Measurements from ENCODE around the gene CYS1. TPM values are rescaled to one million over a fixed set of nuclear protein-coding genes. Genes with fewer than 3 reads are reported as not detected.

CYS1 gene
- total and polyA plus RNA-seq, 2 donors (not counting 3 experiments of a cell fraction or from before 2014, with no cell fraction given), result not detected

DNA sequence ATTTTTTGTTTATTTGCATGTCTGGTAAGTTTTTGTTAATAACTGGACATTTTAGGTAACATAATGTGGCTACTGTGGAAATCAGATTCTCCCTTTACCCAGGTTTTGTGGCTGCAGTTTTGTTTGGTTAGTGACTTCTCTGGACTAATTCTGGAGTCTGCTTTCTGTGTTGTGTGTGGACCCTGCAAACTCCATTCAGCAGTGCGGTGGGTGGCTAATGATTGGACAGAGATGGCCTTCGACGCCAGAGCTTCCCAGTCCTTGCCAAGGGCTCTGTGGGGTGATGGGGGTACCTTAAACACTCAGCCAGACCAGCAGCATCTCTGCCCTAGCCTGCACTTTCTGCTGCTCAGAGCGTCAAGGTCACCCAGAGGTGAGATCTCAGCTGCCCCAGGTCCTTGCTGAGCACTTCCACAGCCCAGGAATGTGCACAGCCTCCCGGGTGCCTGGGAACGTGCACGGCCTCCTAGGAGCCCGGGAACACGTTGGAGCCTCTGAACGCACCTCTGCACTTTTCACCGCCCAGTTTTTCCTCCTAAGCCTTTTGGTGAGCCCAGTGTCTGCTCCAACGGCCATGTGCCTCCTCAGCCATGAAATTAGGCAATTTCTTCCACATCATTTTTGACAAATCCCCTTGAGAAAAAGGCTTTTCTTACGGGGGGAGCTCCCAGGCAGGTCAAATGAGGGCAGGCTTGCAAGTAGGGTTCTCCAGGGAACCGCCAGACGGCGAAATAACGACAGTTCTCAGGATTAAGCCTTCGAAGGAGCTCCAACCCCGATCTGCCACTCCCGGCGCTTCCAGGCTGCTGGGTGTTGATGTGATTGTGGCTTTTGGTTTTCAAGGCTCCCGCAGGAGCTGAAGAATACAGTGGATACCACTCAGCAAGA is 72.0 kb downstream of the CYS1 start:
- no peaks in the 10 kb centered on the region for H3K36me3 ChIP-seq (ENCODE audit: control insufficient read depth in 2 of 2, extremely low read depth in 1 of 2, insufficient read depth in 2 of 2, low read length in 2 of 2)
- CTCF ChIA-PET, result interaction anchor here (0.6 to 5.7 kb wide), 6 partner anchors 17 to 195 kb away, joined by 3 to 53 read pairs (median 3); no protein-coding TSS in a partner anchor
- DNase-seq (ENCODE audit: low read depth, low spot score) (no peak), FAIRE-seq (no peak)
- no peak overlapping the region for H3K9ac ChIP-seq (replicated peaks; ENCODE audit: extremely low read depth, insufficient read depth, low read length)
- no peak overlapping the region for H2AFZ ChIP-seq (ENCODE audit: low read depth, low read length)
- H3K4me3 ChIP-seq (replicated peaks in 1 of 3; ENCODE audit: insufficient read depth in 1 of 3, low read depth in 1 of 3, low read length in 3 of 3), result no peak overlapping the region
- no peaks in the 10 kb centered on the region for H3K4me1 ChIP-seq (ENCODE audit: control insufficient read depth, extremely low read depth, insufficient read depth, low read length)
- no TSS peak for BruUV-seq (replicated peaks)
- H3K9me1 ChIP-seq (replicated peaks; ENCODE audit: control insufficient read depth, extremely low read depth, insufficient read depth, low read length), result no peaks in the 10 kb centered on the region
- no peaks in the 10 kb centered on the region for H3K9me3 ChIP-seq (replicated peaks; ENCODE audit: control insufficient read depth, insufficient read depth, low read length)
- intact Hi-C loops (cut with micrococcal nuclease), result no loop called here
- dilution Hi-C loops (cut with MboI; ENCODE audit: extremely low pct_ligation_motif_present, low sequenced_read_pairs), result no loop called here
- no peak overlapping the region for H3K4me2 ChIP-seq (ENCODE audit: insufficient read depth, low read length)
- no peak for TF ChIP-seq MAX (IDR thresholded peaks at IDR 0.05; ENCODE audit: insufficient read depth, insufficient read length)
- TF ChIP-seq MYC (IDR thresholded peaks at IDR 0.05; ENCODE audit: low read depth, low read length), result no peak
- no peak for TF ChIP-seq GATA2 (IDR thresholded peaks at IDR 0.05; ENCODE audit: insufficient read depth, insufficient read length, low read depth, low read length)
- no peak for TF ChIP-seq JUN (IDR thresholded peaks at IDR 0.05; ENCODE audit: borderline replicate concordance, insufficient read depth, insufficient read length, low read depth)
- no peak for TF ChIP-seq EZH2 (IDR thresholded peaks at IDR 0.05; ENCODE audit: borderline replicate concordance, low read depth, low read length, severe bottlenecking)
- POLR2A ChIA-PET, result no interaction called here
- no peaks in the 10 kb centered on the region for H4K20me1 ChIP-seq (replicated peaks; ENCODE audit: control insufficient read depth, extremely low read depth, insufficient read depth, low read length)
- no peak overlapping the region for H3K27ac ChIP-seq (ENCODE audit: insufficient read depth, low read depth, low read length)
- H3K79me2 ChIP-seq (ENCODE audit: control insufficient read depth, insufficient read depth, low read length), result no peaks in the 10 kb centered on the region
- H3K27me3 ChIP-seq (ENCODE audit: control insufficient read depth in 2 of 2, insufficient read depth in 2 of 2, low read length in 2 of 2), result no peaks in the 10 kb centered on the region

- FAIRE-seq (no peak), DNase-seq (ENCODE audit: low read depth, low spot score) (no peak)
- no peak overlapping the region for H3K4me2 ChIP-seq (ENCODE audit: insufficient read depth, low read length)
Measured at GRCh38 chr2:10007435-10007834, 72.8 kb downstream of the CYS1 start.

More at GRCh38 chr2:10007435-10007834, 72.8 kb downstream of the CYS1 start:
- intact Hi-C loops (cut with micrococcal nuclease), result no loop called here
- Histone ChIP-seq H3K4me3 (replicated peaks in 1 of 3; ENCODE audit: insufficient read depth in 1 of 3, low read depth in 1 of 3, low read length in 3 of 3) (no peak overlapping the region), H3K9ac (replicated peaks; ENCODE audit: extremely low read depth, insufficient read depth, low read length) (no peak overlapping the region), H3K36me3 (ENCODE audit: control insufficient read depth in 2 of 2, extremely low read depth in 1 of 2, insufficient read depth in 2 of 2, low read length in 2 of 2) (no peaks in the 10 kb centered on the region), H3K4me1 (ENCODE audit: control insufficient read depth, extremely low read depth, insufficient read depth, low read length) (no peaks in the 10 kb centered on the region), H3K27ac (ENCODE audit: insufficient read depth, low read depth, low read length) (no peak overlapping the region), H3K9me1 (replicated peaks; ENCODE audit: control insufficient read depth, extremely low read depth, insufficient read depth, low read length) (no peaks in the 10 kb centered on the region), H3K79me2 (ENCODE audit: control insufficient read depth, insufficient read depth, low read length) (no peaks in the 10 kb centered on the region), H2AFZ (ENCODE audit: low read depth, low read length) (no peak overlapping the region), H3K9me3 (replicated peaks; ENCODE audit: control insufficient read depth, insufficient read depth, low read length) (no peaks in the 10 kb centered on the region), H4K20me1 (replicated peaks; ENCODE audit: control insufficient read depth, extremely low read depth, insufficient read depth, low read length) (no peaks in the 10 kb centered on the region), H3K27me3 (ENCODE audit: control insufficient read depth in 2 of 2, insufficient read depth in 2 of 2, low read length in 2 of 2) (no peaks in the 10 kb centered on the region)
- CTCF ChIA-PET, result interaction anchor here (1.3 to 5.7 kb wide), 2 partner anchors 20 to 24 kb away, joined by 3 to 53 read pairs; no protein-coding TSS in a partner anchor
- dilution Hi-C loops (cut with MboI; ENCODE audit: extremely low pct_ligation_motif_present, low sequenced_read_pairs), result no loop called here
- TF ChIP-seq MAX (IDR thresholded peaks at IDR 0.05; ENCODE audit: insufficient read depth, insufficient read length) (no peak), CTCF (IDR thresholded peaks at IDR 0.05; ENCODE audit: extremely low read depth in 1 of 2, insufficient read depth in 1 of 2, low read depth in 1 of 2, low read length in 2 of 2) (no peak), GATA2 (IDR thresholded peaks at IDR 0.05; ENCODE audit: insufficient read depth, insufficient read length, low read depth, low read length) (no peak), EZH2 (IDR thresholded peaks at IDR 0.05; ENCODE audit: borderline replicate concordance, low read depth, low read length, severe bottlenecking) (no peak), FOS (IDR thresholded peaks at IDR 0.05; ENCODE audit: borderline replicate concordance, insufficient read depth, low read length) (no peak), POLR2A (IDR thresholded peaks at IDR 0.05; ENCODE audit: low read depth, low read length) (no peak), POLR2AphosphoS5 (IDR thresholded peaks at IDR 0.05; ENCODE audit: insufficient read depth, low read depth, low read length) (no peak), JUN (IDR thresholded peaks at IDR 0.05; ENCODE audit: borderline replicate concordance, insufficient read depth, insufficient read length, low read depth) (no peak)
- POLR2A ChIA-PET, result no interaction called here
- BruUV-seq (replicated peaks), result no TSS peak

All from endothelial cell of umbilical vein (primary cell).